ENCODE results near the gene PGAM5.
A peak's percentile ranks its signal among the peaks of the same experiment; 100 is the strongest.

Gene PGAM5

GRCh38 chr12:132736913-132737312 lies 26.3 kb downstream of the PGAM5 start:
- Histone ChIP-seq H2AK5ac (ENCODE audit: low read depth, low read length) (no peak overlapping the region), H3K4ac (ENCODE audit: low read length) (no peak overlapping the region), H3K4me2 (ENCODE audit: insufficient read depth, low read length, poor library complexity, severe bottlenecking) (no peak overlapping the region), H3K9me3 (replicated peaks in 1 of 2; ENCODE audit: control insufficient read depth in 2 of 2, insufficient read depth in 1 of 2, low read depth in 1 of 2, low read length in 2 of 2) (no peaks in the 10 kb centered on the region), H3K4me3 (ENCODE audit: low read length in 2 of 2) (no peak overlapping the region), H2BK15ac (ENCODE audit: low read length) (no peak overlapping the region), H4K8ac (ENCODE audit: low read depth, low read length) (no peak overlapping the region), H3K23ac (ENCODE audit: low read depth, low read length, poor library complexity) (no peak overlapping the region), H4K91ac (ENCODE audit: low read depth, low read length, poor library complexity) (no peak overlapping the region), H3K79me1 (ENCODE audit: low read depth, low read length) (peaks cover 2% of the 10 kb centered on the region), H3K36me3 (replicated peaks in 1 of 2; ENCODE audit: control insufficient read depth in 2 of 2, insufficient read depth in 2 of 2, low read length in 2 of 2) (peaks cover 65 to 96% of the 10 kb centered on the region in 2 donors), H3K18ac (ENCODE audit: low read length) (no peak overlapping the region), H2BK120ac (ENCODE audit: low read depth, low read length) (no peak overlapping the region), H2AFZ (ENCODE audit: low read length) (no peak overlapping the region), H3K27me3 (ENCODE audit: control insufficient read depth in 3 of 3, insufficient read depth in 3 of 3, low read depth in 1 of 3, low read length in 3 of 3) (no peaks in the 10 kb centered on the region), H3K9ac (ENCODE audit: low read depth, low read length, poor library complexity) (no peak overlapping the region), H2BK12ac (ENCODE audit: low read length) (no peak overlapping the region), H2BK5ac (ENCODE audit: low read length) (no peak overlapping the region), H3K14ac (ENCODE audit: low read length) (no peak overlapping the region), H3K4me1 (ENCODE audit: control insufficient read depth in 2 of 2, insufficient read depth in 1 of 2, low read depth in 1 of 2, low read length in 2 of 2) (no peaks in the 10 kb centered on the region), H3K27ac (replicated peaks; ENCODE audit: low read length) (no peak overlapping the region)
- WGBS, 2 donors (ENCODE audit: extremely low coverage in 2 of 2, insufficient read length in 2 of 2, insufficient replicate concordance in 1 of 2): no CpG with 5 or more reads among the region's 15 CpGs
- DNase-seq (ENCODE audit: low spot score): no peak

DNA sequence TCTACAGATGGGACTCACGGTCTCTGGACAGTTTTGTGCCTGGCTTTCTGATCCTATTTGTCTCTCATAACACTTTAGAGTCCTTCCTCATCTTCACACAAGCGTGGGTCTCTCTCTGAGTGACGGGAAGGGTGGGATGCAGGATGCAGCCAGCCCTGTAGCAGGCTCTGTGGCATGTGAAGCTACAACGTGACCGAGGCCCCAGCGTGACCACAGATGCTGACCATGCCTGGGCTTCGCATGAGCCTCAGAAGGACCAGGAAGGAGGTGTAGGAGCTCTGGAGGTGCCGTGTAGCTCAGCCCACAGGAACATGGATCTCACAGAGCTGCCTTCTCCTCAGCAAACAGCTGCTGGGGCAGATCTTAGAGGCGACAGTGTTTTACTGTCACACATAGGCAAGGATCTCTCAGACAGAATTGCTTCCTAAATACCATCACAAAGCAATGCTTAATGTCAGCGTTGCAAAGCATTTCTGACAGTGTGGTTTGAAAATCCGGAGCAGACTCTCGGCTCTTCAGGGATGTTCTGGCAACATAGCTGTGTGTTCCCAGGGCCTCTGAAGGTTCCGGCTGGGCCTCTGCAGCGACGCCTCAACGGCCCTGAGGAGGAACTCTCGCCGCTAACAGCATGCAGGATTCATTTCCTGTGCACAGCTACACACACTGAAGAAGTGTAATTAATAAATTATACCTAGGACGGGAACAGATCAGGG lies 29.1 kb downstream of the PGAM5 start:
- no peak overlapping the region for H3K9ac ChIP-seq (ENCODE audit: low read depth, low read length, poor library complexity)

GRCh38 chr12:132740313-132740646 lies 29.6 kb downstream of the PGAM5 start:
- Histone ChIP-seq H3K4me2 (ENCODE audit: insufficient read depth, low read length, poor library complexity, severe bottlenecking) (no peak overlapping the region), H3K36me3 (replicated peaks in 1 of 2; ENCODE audit: control insufficient read depth in 2 of 2, insufficient read depth in 2 of 2, low read length in 2 of 2) (peaks cover 60 to 95% of the 10 kb centered on the region in 2 donors), H3K18ac (ENCODE audit: low read length) (no peak overlapping the region), H4K91ac (ENCODE audit: low read depth, low read length, poor library complexity) (no peak overlapping the region), H2BK5ac (ENCODE audit: low read length) (no peak overlapping the region), H2BK120ac (ENCODE audit: low read depth, low read length) (no peak overlapping the region), H2BK12ac (ENCODE audit: low read length) (no peak overlapping the region), H4K8ac (ENCODE audit: low read depth, low read length) (no peak overlapping the region), H2AK5ac (ENCODE audit: low read depth, low read length) (no peak overlapping the region), H3K27ac (replicated peaks; ENCODE audit: low read length) (no peak overlapping the region), H3K27me3 (ENCODE audit: control insufficient read depth in 3 of 3, insufficient read depth in 3 of 3, low read depth in 1 of 3, low read length in 3 of 3) (no peaks in the 10 kb centered on the region), H2BK15ac (ENCODE audit: low read length) (no peak overlapping the region), H3K4me1 (ENCODE audit: control insufficient read depth in 2 of 2, insufficient read depth in 1 of 2, low read depth in 1 of 2, low read length in 2 of 2) (no peaks in the 10 kb centered on the region), H3K4me3 (ENCODE audit: low read length in 2 of 2) (no peak overlapping the region), H2AFZ (ENCODE audit: low read length) (no peak overlapping the region), H3K14ac (ENCODE audit: low read length) (no peak overlapping the region), H3K23ac (ENCODE audit: low read depth, low read length, poor library complexity) (no peak overlapping the region), H3K4ac (ENCODE audit: low read length) (no peak overlapping the region), H3K79me1 (ENCODE audit: low read depth, low read length) (peaks cover 2% of the 10 kb centered on the region), H3K9me3 (replicated peaks in 1 of 2; ENCODE audit: control insufficient read depth in 2 of 2, insufficient read depth in 1 of 2, low read depth in 1 of 2, low read length in 2 of 2) (peaks cover 0 to 2% of the 10 kb centered on the region in 2 donors), H3K9ac (ENCODE audit: low read depth, low read length, poor library complexity) (no peak overlapping the region)
- WGBS, 2 donors (ENCODE audit: extremely low coverage in 2 of 2, insufficient read length in 2 of 2, insufficient replicate concordance in 1 of 2): no CpG with 5 or more reads among the region's 6 CpGs
- DNase-seq (ENCODE audit: low spot score): no peak

More for the DNA sequence above, 29.1 kb downstream of the PGAM5 start:
- no peak overlapping the region for H3K27ac ChIP-seq (replicated peaks; ENCODE audit: low read length)
- H3K4me3 ChIP-seq (ENCODE audit: low read length in 2 of 2): no peak overlapping the region
- no peak overlapping the region for H2BK5ac ChIP-seq (ENCODE audit: low read length)
- H4K8ac ChIP-seq (ENCODE audit: low read depth, low read length): no peak overlapping the region
- no peak overlapping the region for H3K14ac ChIP-seq (ENCODE audit: low read length)
- WGBS, 2 donors (ENCODE audit: extremely low coverage in 2 of 2, insufficient read length in 2 of 2, insufficient replicate concordance in 1 of 2): no CpG with 5 or more reads among the region's 19 CpGs
- H3K4me1 ChIP-seq (ENCODE audit: control insufficient read depth in 2 of 2, insufficient read depth in 1 of 2, low read depth in 1 of 2, low read length in 2 of 2): no peaks in the 10 kb centered on the region
- no peak overlapping the region for H2BK12ac ChIP-seq (ENCODE audit: low read length)
- H3K23ac ChIP-seq (ENCODE audit: low read depth, low read length, poor library complexity): no peak overlapping the region
- no peak overlapping the region for H3K18ac ChIP-seq (ENCODE audit: low read length)
- H3K4me2 ChIP-seq (ENCODE audit: insufficient read depth, low read length, poor library complexity, severe bottlenecking): no peak overlapping the region
- H2AK5ac ChIP-seq (ENCODE audit: low read depth, low read length): no peak overlapping the region
- H3K79me1 ChIP-seq (ENCODE audit: low read depth, low read length): peaks cover 2% of the 10 kb centered on the region
- no peak for DNase-seq (ENCODE audit: low spot score)
- peaks cover 59 to 95% of the 10 kb centered on the region in 2 donors for H3K36me3 ChIP-seq (replicated peaks in 1 of 2; ENCODE audit: control insufficient read depth in 2 of 2, insufficient read depth in 2 of 2, low read length in 2 of 2)
- H3K9me3 ChIP-seq (replicated peaks in 1 of 2; ENCODE audit: control insufficient read depth in 2 of 2, insufficient read depth in 1 of 2, low read depth in 1 of 2, low read length in 2 of 2): peaks cover 0 to 2% of the 10 kb centered on the region in 2 donors
- no peak overlapping the region for H2AFZ ChIP-seq (ENCODE audit: low read length)
- H2BK15ac ChIP-seq (ENCODE audit: low read length): no peak overlapping the region
- H3K4ac ChIP-seq (ENCODE audit: low read length): no peak overlapping the region
- H4K91ac ChIP-seq (ENCODE audit: low read depth, low read length, poor library complexity): no peak overlapping the region
- H2BK120ac ChIP-seq (ENCODE audit: low read depth, low read length): no peak overlapping the region
- no peaks in the 10 kb centered on the region for H3K27me3 ChIP-seq (ENCODE audit: control insufficient read depth in 3 of 3, insufficient read depth in 3 of 3, low read depth in 1 of 3, low read length in 3 of 3)

DNA sequence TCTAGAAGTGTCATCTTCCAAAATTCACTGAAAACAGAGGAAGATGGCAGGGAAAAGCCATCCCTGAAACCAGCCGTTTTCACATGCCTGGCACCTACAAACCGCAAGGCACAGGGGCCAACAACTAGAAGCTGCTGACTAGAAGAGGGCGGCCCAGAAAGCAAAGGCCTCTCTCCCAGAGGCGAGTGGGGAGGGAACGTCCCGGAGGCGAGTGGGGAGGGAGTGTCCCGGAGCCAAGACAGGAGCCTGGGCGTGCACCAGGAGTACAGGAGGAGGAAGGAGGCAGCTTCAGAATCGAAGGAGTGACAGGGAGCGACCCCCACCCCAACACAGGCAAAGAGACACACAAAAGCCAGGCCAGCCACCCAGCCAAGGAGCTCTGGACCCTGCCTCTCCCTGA lies 30.0 kb downstream of the PGAM5 start:
- peaks cover 5% of the 10 kb centered on the region for H3K79me1 ChIP-seq (ENCODE audit: low read depth, low read length)
- peaks cover 60 to 95% of the 10 kb centered on the region in 2 donors for H3K36me3 ChIP-seq (replicated peaks in 1 of 2; ENCODE audit: control insufficient read depth in 2 of 2, insufficient read depth in 2 of 2, low read length in 2 of 2)
- H3K4me3 ChIP-seq (ENCODE audit: low read length in 2 of 2): no peak overlapping the region
- H2AFZ ChIP-seq (ENCODE audit: low read length): no peak overlapping the region
- no peak overlapping the region for H3K18ac ChIP-seq (ENCODE audit: low read length)
- H3K9me3 ChIP-seq (replicated peaks in 1 of 2; ENCODE audit: control insufficient read depth in 2 of 2, insufficient read depth in 1 of 2, low read depth in 1 of 2, low read length in 2 of 2): peaks cover 0 to 2% of the 10 kb centered on the region in 2 donors
- peak overlapping the region; percentile 32 for H3K23ac ChIP-seq (ENCODE audit: low read depth, low read length, poor library complexity)
- H3K4ac ChIP-seq (ENCODE audit: low read length): no peak overlapping the region
- H2BK5ac ChIP-seq (ENCODE audit: low read length): no peak overlapping the region
- no peak overlapping the region for H3K4me2 ChIP-seq (ENCODE audit: insufficient read depth, low read length, poor library complexity, severe bottlenecking)
- no peak for DNase-seq (ENCODE audit: low spot score)
- no CpG with 5 or more reads among the region's 11 CpGs for WGBS, 2 donors (ENCODE audit: extremely low coverage in 2 of 2, insufficient read length in 2 of 2, insufficient replicate concordance in 1 of 2)
- no peaks in the 10 kb centered on the region for H3K4me1 ChIP-seq (ENCODE audit: control insufficient read depth in 2 of 2, insufficient read depth in 1 of 2, low read depth in 1 of 2, low read length in 2 of 2)
- no peak overlapping the region for H2BK120ac ChIP-seq (ENCODE audit: low read depth, low read length)
- H2BK12ac ChIP-seq (ENCODE audit: low read length): no peak overlapping the region
- H3K14ac ChIP-seq (ENCODE audit: low read length): no peak overlapping the region
- H4K91ac ChIP-seq (ENCODE audit: low read depth, low read length, poor library complexity): no peak overlapping the region
- H3K27me3 ChIP-seq (ENCODE audit: control insufficient read depth in 3 of 3, insufficient read depth in 3 of 3, low read depth in 1 of 3, low read length in 3 of 3): no peaks in the 10 kb centered on the region
- H3K27ac ChIP-seq (replicated peaks; ENCODE audit: low read length): no peak overlapping the region
- H2AK5ac ChIP-seq (ENCODE audit: low read depth, low read length): no peak overlapping the region
- H2BK15ac ChIP-seq (ENCODE audit: low read length): no peak overlapping the region
- H3K9ac ChIP-seq (ENCODE audit: low read depth, low read length, poor library complexity): peak overlapping the region; percentile 1
- H4K8ac ChIP-seq (ENCODE audit: low read depth, low read length): no peak overlapping the region
